GM21390 (cell line): ENCODE measurements around the gene PLA2G4A.
"Not testable (repeated sequence)": the region's sequence is repeated elsewhere in the genome, so short reads cannot be mapped to it uniquely, and the experiment has no call there.

Experiments
- ATAC-seq: cut with Tn5 transposase; IDR thresholded peaks from one replicate; pipeline ENCODE4 v1.9.1; 2021; ENCODE audit not compliant: unreplicated experiment

Gene PLA2G4A

DNA sequence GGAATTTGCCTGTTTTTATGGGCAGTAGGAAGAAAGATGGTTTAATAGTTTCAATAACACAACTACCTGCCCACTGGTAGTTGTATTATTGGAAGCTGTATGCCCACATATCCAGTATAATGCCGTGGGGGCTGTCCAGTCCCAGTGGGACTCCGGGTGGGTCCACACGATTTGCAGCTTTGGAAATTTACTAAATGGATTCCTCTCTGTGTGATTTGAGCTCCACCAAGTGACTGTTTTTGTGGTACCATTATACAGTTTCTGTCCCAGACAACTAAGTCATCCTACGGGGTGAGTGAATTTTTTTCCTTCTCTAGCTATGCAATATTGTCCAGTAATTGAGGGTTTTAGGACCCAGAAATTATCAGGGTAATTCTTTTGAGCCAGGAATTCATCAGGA, 86.8 kb downstream of the PLA2G4A start:
- ATAC-seq: no peak

DNA sequence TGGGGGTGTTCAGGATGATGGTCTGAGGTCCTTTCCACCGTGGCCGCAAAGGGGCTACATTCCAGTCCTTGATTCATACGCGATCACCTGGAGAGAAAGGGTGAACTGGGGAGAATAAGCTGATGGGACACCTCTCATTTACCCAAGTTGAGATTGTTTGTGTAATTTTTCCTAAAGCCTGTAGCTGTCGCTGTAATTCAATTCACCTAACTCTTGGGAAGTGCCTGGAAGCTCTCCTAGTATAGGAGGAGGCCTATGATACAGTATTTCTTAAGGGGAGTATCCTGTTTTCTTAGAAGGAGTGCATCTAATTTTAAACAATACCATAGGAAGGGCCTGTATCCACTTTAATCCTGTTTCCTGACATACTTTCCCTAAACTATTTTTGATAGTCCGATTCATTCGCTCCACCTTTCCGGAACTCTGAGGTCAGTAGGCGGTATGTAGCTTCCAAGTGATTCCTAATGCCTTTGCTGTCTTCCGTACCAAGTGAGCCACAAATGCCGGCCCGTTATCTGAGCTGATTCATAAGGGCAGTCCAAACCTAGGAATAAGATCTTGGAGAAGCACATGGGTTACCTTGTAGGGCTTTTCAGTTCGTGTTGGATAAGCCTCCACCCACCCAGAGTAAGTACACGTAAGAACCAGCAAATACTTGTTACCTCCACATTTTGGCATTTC, 88.5 kb downstream of the PLA2G4A start:
- not testable (repeated sequence) for ATAC-seq

DNA sequence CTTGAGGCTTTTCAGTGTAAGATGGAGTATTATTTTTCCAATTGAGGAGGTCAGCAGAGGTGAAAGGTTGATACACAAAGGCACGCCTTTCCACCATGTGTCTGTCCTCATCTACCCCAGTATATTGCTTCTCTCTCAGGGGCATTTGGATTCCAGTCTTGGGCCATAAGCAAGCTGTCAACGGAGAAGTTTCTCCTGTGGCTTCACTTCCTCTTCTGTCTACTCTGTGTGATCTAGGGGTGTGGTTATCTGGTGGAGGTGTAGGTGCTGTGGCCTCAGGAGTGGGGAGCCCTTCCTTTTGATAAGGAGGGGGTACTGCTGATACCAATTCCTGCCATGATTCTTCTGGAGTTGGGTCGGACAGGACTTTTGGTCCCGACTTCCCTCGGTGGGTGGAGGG, 92.6 kb downstream of the PLA2G4A start:
- peak; percentile 81 for ATAC-seq

DNA sequence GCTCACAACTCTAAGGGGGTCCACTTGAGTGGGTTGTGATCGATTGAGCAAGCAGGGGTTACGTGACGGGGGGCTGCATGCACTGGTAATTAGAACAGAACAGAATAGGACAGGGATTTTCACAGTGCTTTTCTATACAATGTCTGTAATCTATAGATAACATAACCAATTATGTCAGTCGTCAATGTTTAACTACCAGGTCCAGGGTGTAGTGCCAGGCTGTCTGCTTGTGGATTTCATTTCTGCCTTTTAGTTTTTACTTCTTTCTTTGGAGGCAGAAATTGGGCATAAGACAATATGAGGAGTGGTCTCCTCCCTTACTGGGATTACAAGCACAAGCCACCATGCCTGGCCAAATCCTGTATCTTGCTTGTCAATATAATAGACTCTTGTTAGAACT, 94.1 kb downstream of the PLA2G4A start:
- ATAC-seq: not testable (repeated sequence)

DNA sequence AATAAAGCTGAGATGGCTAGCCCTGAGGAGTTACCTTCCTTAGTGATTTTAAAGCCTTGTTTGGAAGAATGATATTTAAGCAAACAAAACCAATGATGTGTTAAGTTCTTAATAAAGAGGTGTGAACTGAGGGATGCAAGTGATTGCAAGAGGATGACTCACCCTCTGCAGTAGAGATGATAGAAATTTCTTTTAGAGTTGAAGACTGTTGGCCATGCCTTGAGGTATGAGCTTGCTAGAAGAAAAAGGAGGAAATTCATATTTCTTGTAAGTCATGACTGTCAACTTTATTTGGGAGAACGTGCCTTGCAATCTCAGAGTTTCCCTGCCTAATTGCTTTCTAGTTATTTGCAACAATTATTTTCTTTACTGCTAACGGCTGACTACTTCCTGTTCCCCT, 94.7 kb downstream of the PLA2G4A start:
- no peak for ATAC-seq

DNA sequence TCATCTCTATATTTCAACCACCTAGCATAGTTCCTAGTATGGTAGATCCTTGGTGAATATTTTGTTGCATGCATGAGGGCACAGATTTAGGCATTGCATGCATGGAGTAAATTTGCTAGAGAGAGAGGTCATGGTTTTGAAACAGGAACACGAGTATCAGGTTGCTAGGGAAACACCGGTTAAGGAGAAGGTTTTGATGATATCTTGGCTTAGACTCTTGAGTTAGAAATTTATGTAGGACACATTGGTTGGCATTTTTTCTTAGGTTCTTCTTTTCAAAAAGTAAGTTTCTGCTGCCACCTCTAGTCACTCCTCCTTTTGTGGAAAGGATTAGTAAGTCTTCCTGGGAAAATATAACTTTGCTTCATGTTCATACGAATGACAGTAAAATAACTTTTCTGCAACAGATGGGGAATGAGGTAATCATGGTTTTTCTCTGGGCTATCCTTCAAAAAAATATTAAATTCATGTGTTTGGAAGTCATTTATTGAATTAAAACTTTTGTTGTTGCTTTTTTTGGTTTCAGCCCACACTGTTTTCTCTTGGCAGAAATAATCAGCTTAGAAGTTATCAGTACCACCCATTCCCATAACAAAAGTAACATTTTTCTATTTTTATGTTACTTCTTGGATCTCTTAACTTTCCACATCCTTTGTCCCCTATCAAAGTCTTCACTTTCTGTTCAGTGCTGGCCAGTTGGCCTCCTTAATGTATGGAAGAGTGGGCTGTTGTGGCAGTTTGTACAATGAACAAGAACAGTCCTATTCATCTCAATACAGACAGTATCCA, 97.3 kb downstream of the PLA2G4A start:
- no peak for ATAC-seq

DNA sequence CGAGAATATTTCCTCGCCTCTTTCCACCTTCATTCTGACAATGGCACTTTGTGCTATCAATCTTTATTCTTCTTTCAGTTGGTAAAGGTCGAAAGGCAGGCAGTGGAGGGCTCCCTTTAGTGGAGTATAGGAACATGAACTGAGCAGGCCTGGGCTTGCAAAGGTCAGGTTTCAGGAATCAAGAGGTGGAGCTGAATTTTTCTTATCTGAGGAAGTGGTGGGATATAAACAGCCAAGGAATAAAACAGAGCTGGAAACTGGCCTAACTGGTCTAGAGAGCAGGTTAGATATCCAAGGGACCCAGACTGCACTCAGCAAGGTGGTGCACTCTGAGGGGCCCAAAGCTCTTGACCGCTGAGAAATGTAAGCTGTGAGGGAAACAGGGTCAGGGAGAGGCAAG, 99.1 kb downstream of the PLA2G4A start:
- no peak for ATAC-seq

DNA sequence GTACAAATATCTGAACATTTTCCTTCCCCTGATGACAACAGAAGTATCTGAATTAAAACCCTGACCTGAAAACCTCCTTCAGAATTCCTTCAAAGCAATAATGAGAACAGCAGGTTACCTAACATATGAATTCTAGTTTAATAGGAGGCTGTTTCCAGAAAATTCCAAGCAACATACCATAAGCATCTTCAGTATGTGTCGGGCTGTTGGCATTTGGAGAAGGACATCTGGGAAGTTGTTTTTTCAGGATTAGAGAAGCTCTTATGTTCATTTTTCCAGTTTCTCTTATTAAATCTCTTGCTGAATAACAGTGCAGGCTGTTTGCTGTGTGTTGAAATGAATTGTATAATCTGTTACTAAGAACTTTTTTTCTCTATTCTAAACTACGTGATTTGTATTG, 101.5 kb downstream of the PLA2G4A start:
- ATAC-seq: no peak

DNA sequence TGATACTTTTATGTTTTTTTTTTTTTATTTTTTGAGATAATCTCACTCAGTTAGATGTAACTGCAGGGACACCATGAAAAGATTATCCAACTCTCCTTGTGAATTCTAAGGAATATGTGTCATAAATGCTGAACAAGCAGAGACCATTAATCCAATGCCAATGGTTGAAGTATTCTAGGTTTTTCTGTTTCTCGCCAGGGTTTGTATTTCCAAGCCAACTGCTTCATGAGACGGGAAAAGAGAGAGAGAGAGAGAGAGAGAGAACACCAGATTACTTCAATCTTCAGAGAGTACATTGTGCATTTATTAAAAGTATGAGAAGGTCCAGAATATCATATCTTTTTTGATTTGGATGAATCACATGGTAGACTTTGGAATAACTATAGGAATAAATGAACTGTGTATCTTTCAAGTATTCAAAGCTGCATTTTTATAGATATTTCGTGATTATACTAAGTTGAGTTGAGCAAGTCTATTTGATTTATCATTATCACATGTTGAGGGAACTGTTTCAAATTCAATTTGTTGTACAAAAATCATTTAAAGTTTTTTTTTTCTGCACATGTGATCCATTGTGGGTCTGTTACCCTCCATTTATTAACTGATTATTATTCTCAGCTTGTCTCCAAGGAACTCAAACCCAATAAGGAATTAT, 108.4 kb downstream of the PLA2G4A start:
- ATAC-seq: no peak

DNA sequence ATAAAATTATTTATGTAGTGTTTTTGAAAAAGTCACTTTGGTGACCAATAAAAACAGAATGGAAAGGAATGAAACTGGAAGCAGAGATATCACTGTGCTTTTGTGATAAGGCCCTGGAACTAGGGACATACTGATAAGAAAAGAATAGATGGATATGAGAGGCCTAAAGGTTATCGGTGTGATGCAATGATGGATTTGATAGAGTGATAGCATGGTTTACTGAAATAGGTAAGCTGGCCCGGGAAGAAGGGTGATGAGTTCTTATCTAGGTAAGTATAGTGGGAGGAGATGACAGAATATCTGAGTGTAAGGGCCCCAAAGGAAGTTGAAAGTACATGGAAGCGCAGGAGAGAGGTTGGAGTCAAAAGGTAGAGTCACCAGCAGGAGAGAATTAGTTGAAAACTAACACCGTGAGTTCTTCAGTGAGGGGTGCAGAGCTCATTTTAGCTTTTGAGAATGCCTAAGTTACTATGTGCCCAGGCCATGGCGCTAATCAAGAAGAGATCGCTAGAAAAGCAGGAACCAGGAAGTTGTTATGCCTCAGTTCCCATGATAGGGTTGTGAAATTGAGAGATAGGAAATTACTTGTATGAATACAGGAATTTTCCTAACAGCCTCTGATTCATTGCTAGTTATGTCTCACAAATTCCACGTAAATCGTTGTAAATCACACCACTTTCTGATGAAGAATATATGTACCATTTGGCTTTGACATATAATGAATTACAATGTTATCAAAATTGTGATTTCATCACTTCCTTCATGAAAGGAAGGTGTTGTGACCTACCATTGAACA, 115.3 kb downstream of the PLA2G4A start:
- no peak for ATAC-seq

DNA sequence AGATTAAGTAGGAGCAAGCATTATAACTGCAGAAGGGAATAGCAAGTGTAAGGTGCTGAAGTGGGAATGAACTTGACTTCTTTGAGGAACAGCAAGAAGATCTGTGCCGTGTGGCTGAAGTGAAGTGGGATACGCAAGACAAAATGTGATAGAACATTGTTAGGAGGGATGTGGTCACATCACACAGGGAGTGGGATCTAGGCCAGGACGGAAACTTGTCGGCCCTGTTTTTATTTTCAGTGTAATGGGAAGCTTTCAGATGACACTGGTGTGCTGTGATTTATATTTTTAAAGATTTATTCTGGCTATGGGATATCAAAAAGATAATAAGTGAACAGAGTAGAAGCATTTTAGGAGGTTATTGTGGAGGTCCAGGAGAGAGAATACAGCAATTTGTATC, 116.4 kb downstream of the PLA2G4A start:
- ATAC-seq: no peak

DNA sequence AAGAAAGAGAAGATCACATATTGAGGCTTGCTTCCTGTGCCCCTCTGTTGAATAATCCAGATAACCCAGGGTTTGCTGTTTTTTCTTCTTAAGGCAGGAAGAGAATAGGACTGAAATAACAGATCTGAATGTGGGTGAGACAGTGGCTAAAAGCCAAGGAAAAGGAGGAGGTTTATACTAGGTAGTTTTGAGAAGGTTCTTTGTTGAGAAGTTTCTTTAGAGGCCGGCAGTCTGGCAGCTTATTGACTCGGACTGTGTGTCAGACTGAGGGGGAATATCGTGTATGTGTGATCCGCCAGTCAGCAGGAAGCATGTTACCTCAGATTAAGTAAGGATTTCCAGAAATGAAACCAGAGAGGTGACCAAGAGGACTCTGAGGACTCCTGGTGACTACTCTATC, 119.8 kb downstream of the PLA2G4A start:
- no peak for ATAC-seq

DNA sequence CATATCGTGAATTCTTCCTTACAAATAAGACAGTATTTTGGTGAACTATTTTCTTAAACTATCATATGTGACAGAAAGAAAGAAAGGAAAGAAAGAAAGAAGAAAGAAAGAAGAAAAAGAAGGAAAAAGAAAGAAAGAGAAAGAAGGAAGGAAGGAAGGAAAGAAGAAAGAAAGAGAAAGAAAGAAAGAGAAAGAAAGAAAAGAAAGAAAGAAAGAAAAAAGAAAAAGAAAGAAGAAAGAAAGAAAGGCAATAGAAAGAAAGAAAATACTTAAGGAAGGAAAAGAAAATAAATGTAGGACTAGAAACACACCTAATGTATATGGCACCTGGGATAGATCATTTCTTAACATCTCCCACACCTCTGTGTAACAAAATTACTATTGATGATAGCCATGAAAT, 120.4 kb downstream of the PLA2G4A start:
- ATAC-seq: no peak

DNA sequence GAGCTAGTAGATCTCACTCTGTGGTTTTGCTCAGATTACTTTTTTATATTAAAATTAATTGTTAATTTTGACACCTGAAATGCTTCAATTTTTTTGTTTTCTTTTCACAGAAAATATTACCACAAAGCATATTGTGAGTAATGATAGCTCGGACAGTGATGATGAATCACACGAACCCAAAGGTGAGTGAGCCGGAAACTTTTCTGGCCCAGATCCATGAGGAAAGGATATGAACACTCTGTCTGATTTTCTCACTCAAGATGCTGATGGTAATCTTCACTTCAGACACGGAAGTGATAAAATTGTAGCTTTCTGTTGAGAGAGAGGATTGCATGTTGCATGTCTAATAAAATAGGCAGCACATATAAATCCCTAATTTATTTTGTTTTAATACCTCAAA, 121.8 kb downstream of the PLA2G4A start:
- no peak for ATAC-seq

DNA sequence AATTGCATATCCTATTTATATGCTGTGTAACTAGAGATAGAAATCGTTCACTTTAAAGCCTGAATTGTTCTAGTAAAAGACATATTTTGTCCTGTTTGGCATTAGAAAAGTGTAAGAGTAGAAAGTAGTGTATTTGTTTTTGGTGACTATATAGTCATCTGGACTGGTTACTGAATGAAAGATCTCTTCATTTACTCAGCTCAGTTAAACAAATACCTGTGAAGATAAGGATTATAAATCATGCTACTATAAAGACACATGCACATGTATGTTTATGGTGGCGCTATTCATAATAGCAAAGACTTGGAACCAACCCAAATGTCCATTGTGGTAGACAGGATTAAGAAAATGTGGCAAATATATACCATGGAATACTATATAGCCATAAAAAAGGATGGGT, 125.1 kb downstream of the PLA2G4A start:
- ATAC-seq: no peak

DNA sequence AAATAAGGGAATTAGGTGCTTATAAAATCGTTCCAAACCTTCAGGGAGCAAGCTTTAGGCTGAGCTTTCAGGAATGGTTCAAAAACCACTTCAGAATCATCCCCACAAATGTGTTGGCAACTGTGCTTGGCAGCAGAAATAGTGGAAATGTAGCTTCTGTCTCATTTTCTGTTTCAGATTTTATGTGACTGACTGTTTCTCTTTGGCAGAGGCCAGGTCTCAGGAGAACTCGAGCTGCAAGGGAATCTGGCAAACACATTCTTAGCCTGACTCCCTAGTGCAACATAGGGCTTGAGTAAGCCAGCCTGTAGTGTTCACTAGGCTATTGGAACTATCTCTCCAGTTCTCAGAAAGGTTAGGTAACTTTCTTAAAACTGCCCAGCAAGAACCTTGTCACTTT, 128.6 kb downstream of the PLA2G4A start:
- no peak for ATAC-seq

DNA sequence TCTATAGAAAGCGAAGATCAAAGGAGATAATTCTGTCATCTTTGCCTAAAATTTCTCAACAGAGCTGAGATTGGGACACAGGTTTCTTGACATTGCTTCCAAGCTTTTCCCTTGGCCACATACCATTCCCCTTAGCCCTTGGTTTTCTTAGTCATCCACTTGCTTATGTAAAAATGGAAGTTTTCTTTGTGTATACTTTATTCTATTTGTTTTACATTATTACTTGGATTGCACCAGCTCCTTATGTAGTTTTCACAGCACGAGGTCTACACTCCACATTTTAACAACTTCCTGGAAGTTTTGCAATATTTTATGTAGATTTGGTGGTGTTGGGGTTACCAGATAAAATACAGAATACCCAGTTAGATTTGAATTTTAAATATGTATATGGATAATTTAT, 129.8 kb downstream of the PLA2G4A start:
- ATAC-seq: no peak

DNA sequence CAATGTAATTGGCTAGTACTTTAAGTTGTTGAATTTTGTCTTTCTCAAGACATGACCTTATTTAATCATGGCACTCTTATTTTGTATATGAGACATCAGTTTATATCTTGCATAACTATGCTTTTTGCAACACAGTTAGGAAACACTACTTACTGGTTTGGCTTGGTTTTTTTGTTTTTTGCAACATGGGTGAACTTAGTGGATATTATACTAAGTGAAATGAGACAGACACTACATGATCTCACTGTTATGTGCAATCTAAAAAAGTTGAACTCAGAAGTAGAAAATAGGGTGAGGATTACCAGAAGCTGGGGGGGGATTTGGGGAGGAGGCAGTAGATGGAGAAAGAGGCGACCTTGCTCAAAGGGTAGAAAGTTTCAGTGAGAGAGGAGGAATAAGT, 132.1 kb downstream of the PLA2G4A start:
- no peak for ATAC-seq

DNA sequence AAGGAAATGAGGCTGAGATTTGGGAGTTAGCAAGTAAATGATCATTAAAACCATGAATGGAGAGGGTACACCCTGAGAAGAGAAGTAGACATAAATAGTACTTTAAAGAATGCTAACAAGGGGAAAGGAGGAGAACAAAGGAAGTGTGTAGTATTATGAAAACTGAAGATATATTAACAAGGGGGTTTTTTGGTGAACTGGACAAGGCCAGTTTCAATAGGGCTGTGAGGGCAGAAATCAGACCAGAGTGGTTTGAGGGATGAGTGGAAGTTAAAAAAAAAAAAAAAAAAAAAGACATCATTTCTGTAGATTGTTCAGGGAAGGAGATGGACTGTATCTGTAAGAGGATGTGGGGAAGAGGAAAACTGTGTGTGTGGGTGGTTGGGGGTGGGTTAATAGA, 137.1 kb downstream of the PLA2G4A start:
- no peak for ATAC-seq

DNA sequence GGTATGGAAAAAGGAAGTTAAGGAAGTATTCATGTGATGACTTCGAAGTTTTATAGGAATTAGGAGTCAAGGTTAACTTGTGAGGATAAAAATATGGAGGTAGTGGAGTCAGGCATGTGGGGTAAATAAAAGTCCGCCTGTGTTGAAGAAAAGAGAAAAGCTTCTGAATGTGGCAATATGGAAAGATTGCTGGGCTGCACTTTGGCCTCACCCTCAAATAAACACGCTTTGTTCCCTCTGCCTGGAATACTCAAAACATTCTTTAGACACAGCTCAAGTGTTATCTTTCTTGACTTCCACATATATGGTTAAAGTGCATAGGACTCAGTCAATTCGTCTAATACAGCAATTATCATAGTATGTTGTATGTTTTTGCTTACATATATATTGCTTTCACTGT, 137.7 kb downstream of the PLA2G4A start:
- ATAC-seq: no peak

DNA sequence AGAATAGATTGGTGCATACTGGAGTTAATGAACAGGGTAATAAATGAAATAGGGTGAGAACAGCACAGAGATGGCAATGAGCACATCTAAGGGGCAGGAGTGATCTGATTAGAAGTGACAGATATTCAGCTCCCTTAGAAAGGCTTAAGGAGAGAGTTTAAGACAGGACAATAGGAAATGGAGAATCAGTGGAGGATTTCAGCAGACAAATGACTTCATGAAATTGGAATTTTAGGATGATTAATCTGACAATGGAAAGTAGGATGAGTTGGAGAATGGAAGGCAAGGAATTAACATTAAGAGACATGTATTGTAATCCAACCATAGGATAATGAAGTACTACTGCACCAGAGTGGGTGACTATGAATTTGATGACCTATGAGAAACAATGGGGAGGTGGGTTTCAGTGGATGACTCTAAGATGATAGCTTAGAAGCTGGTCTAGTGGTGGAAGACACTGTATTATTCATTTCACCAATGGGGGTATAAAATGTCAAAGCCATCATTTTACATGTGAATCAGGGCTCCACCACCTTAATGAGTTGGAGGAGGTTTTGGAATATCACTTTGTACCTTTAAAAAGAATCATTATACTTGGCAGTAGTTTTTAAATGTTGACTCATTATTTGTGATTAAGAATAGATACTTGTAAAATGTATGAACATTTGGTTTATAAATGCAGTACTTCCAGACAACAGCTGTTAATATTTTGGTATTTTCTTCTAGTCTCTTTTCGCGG, 139.1 kb downstream of the PLA2G4A start:
- ATAC-seq: no peak
